Suprapubic skin (tissue), 4 donors: ENCODE data around the gene ENTPD2.

Experiments
- POLR2A ChIP-seq, 2 donors: fragments of 450-650 bp; IDR thresholded peaks; one replicate each; pipeline ENCODE4 v1.6.1; 2017; ENCODE audit warnings: antibody characterized with exemption in 2 of 2, mild to moderate bottlenecking in 2 of 2, moderate library complexity in 2 of 2
- POLR2AphosphoS5 ChIP-seq, 3 donors: sonication (generic); formaldehyde crosslinking; IDR thresholded peaks; one replicate each; pipeline ENCODE4 v1.6.1; 2017; ENCODE audit warnings: antibody characterized with exemption in 3 of 3
- TF ChIP-seq, protein P1 (sequence below), 2 donors: fragments of 200-600 bp in 1 of 2; fragments of 450-650 bp in 1 of 2; sonication (generic) in 1 of 2; IDR thresholded peaks; one replicate each; pipeline ENCODE4 v1.5.1; 2016 to 2019; ENCODE audit warnings: antibody characterized with exemption in 2 of 2, mild to moderate bottlenecking in 1 of 2, moderate library complexity in 1 of 2

DNA sequence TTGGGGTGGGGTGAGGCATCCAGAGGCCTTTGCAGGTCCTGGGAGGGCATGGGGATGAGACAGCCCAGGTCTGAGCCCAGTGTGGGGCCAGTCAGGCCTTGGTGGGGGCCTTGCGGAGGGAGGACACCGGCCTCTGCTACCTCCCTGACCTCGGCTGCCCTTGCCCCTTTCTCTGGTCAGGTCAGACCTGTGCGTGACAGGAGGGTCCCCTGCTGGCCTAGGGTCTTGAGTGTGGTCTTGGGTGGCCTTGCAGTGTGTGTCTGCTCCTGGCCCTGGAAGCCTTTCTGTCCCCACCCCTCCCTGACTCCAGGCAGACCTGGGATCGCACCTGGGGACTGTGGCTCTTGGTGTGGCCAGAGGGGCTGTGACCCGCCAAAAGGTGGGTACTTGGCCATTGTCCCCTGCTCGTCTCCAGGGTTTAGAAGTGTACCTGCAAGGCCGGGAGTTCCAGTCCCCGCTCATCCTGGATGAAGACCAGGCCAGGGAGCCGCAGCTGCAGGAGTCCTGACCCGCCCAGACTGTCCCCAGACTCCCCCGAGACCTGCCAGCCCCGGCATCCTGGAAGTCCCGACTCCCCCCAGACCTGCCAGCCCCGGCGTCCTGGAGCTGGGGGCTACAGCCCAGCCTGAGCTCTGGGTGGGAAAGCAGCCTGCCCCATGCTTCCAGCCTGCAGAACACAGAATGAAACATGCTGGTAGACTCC, 28.5 kb upstream of the ENTPD2 start:
- TF ChIP-seq, protein P1, sequence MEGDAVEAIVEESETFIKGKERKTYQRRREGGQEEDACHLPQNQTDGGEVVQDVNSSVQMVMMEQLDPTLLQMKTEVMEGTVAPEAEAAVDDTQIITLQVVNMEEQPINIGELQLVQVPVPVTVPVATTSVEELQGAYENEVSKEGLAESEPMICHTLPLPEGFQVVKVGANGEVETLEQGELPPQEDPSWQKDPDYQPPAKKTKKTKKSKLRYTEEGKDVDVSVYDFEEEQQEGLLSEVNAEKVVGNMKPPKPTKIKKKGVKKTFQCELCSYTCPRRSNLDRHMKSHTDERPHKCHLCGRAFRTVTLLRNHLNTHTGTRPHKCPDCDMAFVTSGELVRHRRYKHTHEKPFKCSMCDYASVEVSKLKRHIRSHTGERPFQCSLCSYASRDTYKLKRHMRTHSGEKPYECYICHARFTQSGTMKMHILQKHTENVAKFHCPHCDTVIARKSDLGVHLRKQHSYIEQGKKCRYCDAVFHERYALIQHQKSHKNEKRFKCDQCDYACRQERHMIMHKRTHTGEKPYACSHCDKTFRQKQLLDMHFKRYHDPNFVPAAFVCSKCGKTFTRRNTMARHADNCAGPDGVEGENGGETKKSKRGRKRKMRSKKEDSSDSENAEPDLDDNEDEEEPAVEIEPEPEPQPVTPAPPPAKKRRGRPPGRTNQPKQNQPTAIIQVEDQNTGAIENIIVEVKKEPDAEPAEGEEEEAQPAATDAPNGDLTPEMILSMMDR (IDR thresholded peaks at IDR 0.05), result no peak
- TF ChIP-seq POLR2AphosphoS5 (IDR thresholded peaks at IDR 0.05), result no peak
- no peak for TF ChIP-seq POLR2A (IDR thresholded peaks at IDR 0.05)
